K562 (cell line): ENCODE measurements around the gene VGLL4. TPM values are rescaled to one million over a fixed set of nuclear protein-coding genes. Genes with fewer than 3 reads are reported as not detected.

ENCODE experiments used
- ATAC-seq: fragments of 200-7000 bp; cut with Tn5 transposase; 3 replicates; pipeline ENCODE4 v1.9.1; 2020; ENCODE audit warnings: moderate library complexity
- BruUV-seq: library from RNA; stranded (reverse); fragments of 400-500 nt; replicated peaks from 2 replicates; lab custom pipeline; 2021; lab: Mats Ljungman, UMichigan
- CTCF ChIA-PET: fragments of 300-600 bp; formaldehyde crosslinking; extraction: SDS; loops from one replicate; lab custom pipeline; 2021; ENCODE audit warnings: low intra/inter-chr PET ratio; lab: Yijun Ruan, JAX
- POLR2A ChIA-PET: fragments of 300-600, 350-650 bp; sonication (Branson Sonifier 250); formaldehyde crosslinking; extraction: SDS; loops from one replicate; lab custom pipeline; 2021; ENCODE audit warnings: antibody characterized with exemption, inconsistent platforms; lab: Yijun Ruan, JAX
- DNase-seq, 4 experiments: peaks; one replicate each; pipeline versions ENCODE4 v3.0.0 to v3.0.0-alpha.2; 2011 to 2018; ENCODE audit warnings: low spot score in 3 of 4, mixed read lengths in 3 of 4; ENCODE audit errors: extremely low read depth in 1 of 4
- FAIRE-seq: peaks from 2 replicates; lab custom pipeline; 2011; peaks lifted over from hg19 to GRCh38; lab: Jason Lieb, UNC
- H2AFZ ChIP-seq: 2 replicates; pipeline ENCODE4 v1.6.0; 2011; ENCODE audit warnings: low read depth, low read length, control low read depth, inconsistent platforms
- H3K27ac ChIP-seq: fragments of 200-600 bp; 3 replicates; pipeline ENCODE4 v1.8.0; 2011; ENCODE audit warnings: low read depth, mild to moderate bottlenecking, control low read depth, inconsistent platforms, low read length, moderate library complexity, mixed read lengths; ENCODE audit errors: extremely low read depth
- H3K27me3 ChIP-seq, 2 experiments: fragments of 300-600 bp in 1 of 2; 2 replicates in 1 of 2; 3 replicates in 1 of 2; pipeline versions ENCODE4 v1.6.0 to v1.8.0; 2011; ENCODE audit warnings: inconsistent platforms in 2 of 2, low read length in 2 of 2, mild to moderate bottlenecking in 1 of 2, mixed read lengths in 1 of 2, moderate library complexity in 1 of 2; ENCODE audit not compliant: control insufficient read depth in 2 of 2, insufficient read depth in 2 of 2
- H3K36me3 ChIP-seq: fragments of 300-600 bp; 3 replicates; pipeline ENCODE4 v1.8.0; 2011; ENCODE audit warnings: mild to moderate bottlenecking, low read length, inconsistent platforms; ENCODE audit not compliant: control insufficient read depth, insufficient read depth
- H3K4me1 ChIP-seq, 2 experiments: fragments of 200-600 bp in 1 of 2; replicated peaks in 1 of 2; 2 replicates in 1 of 2; 3 replicates in 1 of 2; pipeline versions ENCODE4 v1.5.1 to v1.8.0; 2011; ENCODE audit warnings: inconsistent platforms in 2 of 2, low read length in 2 of 2, mild to moderate bottlenecking in 1 of 2, mixed read lengths in 1 of 2, moderate library complexity in 1 of 2; ENCODE audit not compliant: control insufficient read depth in 2 of 2, insufficient read depth in 2 of 2
- H3K4me2 ChIP-seq: 2 replicates; pipeline ENCODE4 v1.6.1; 2011; ENCODE audit warnings: low read length, control low read depth, inconsistent platforms, mixed read lengths; ENCODE audit not compliant: insufficient read depth
- H3K4me3 ChIP-seq: fragments of 200-600 bp; sonication (generic), shearing (Covaris generic); 2 replicates; pipeline ENCODE4 v1.5.1; 2016; ENCODE audit warnings: control low read depth, inconsistent platforms
- H3K79me2 ChIP-seq: fragments of 200-600 bp; 3 replicates; pipeline ENCODE4 v1.8.0; 2011; ENCODE audit warnings: low read length, inconsistent platforms; ENCODE audit not compliant: control insufficient read depth, insufficient read depth
- H3K9ac ChIP-seq, 2 experiments: 2 replicates each; pipeline versions ENCODE4 v1.6.0 to v1.6.1; 2011; ENCODE audit warnings: low read depth in 2 of 2, low read length in 2 of 2, control low read depth in 1 of 2, inconsistent platforms in 1 of 2, mild to moderate bottlenecking in 1 of 2, mixed read lengths in 1 of 2; ENCODE audit not compliant: insufficient read depth in 1 of 2
- H3K9me1 ChIP-seq: one replicate; pipeline ENCODE4 v1.6.0; 2011; ENCODE audit warnings: inconsistent platforms, mild to moderate bottlenecking, low read length, moderate library complexity; ENCODE audit not compliant: control insufficient read depth, insufficient read depth
- H3K9me3 ChIP-seq: replicated peaks from 2 replicates; pipeline ENCODE4 v1.5.1; 2011; ENCODE audit warnings: low read depth, low read length, inconsistent platforms; ENCODE audit not compliant: control insufficient read depth, insufficient read depth
- H4K20me1 ChIP-seq: replicated peaks from 2 replicates; pipeline ENCODE4 v1.6.1; 2011; ENCODE audit warnings: low read length, inconsistent platforms, mixed read lengths; ENCODE audit not compliant: control insufficient read depth, insufficient read depth
- BMI1 ChIP-seq: fragments of 150-350 bp; IDR thresholded peaks from 2 replicates; pipeline ENCODE4 v1.6.1; 2014; ENCODE audit warnings: low read length
- CLOCK ChIP-seq: fragments of 250-450 bp; sonication (Bioruptor Pico); IDR thresholded peaks from 2 replicates; pipeline ENCODE4 v1.4.0; 2020; ENCODE audit warnings: mild to moderate bottlenecking, moderate library complexity, borderline replicate concordance
- ETS1 ChIP-seq: conservative IDR thresholded peaks from 2 replicates; pipeline ENCODE4 v1.6.1; 2011; ENCODE audit warnings: low read depth, mild to moderate bottlenecking, low read length; ENCODE audit not compliant: control insufficient read depth
- MEF2D ChIP-seq: conservative IDR thresholded peaks from 2 replicates; pipeline ENCODE4 v1.6.1; 2016; ENCODE audit warnings: low read depth, missing genetic modification characterization, missing compliant biosample characterization
- ZC3H11A ChIP-seq: IDR thresholded peaks from 2 replicates; pipeline ENCODE4 v1.6.1; 2012; ENCODE audit warnings: low read depth, low read length, improper control_type of control experiment
- ZNF165 ChIP-seq: fragments of 250-450 bp; sonication (Bioruptor Pico); IDR thresholded peaks from 2 replicates; pipeline ENCODE4 v1.4.0; 2020; ENCODE audit warnings: borderline replicate concordance
- ZNF57 ChIP-seq: fragments of 450-650 bp; formaldehyde crosslinking; IDR thresholded peaks from 2 replicates; pipeline ENCODE4 v1.4.0; 2020; ENCODE audit warnings: mild to moderate bottlenecking, moderate library complexity
- WGBS: fragments of 100-300 bp; shearing (Covaris generic); methylation state at CpG from one replicate; pipeline ENCODE4 v1.1.6; 2016; ENCODE audit warnings: low coverage, mixed read lengths; ENCODE audit not compliant: insufficient coverage; ENCODE audit errors: missing lambda C conversion rate; 5-methylcytosine and 5-hydroxymethylcytosine counted together
- in situ Hi-C: fragments of 300-500 bp; cut with MboI; formaldehyde crosslinking; loops from 4 replicates; pipeline ENCODE4 v1.15.0; 2018; ENCODE audit warnings: inconsistent platforms, mixed read lengths
- intact Hi-C: fragments of 100-400 bp; cut with micrococcal nuclease; formaldehyde crosslinking; loops from 2 replicates; pipeline ENCODE4 v1.14.2; 2022
- polyA plus RNA-seq, 8 experiments: library from polyadenylated mRNA; depleted of rRNA in 4 of 8; stranded (reverse) in 5 of 8; unstranded in 3 of 8; fragments of >200 nt; fragmentation: Nextera tagmentation in 2 of 8; fragmentation: Illumina TruSeq in 1 of 8; extraction: Ambion mirVana in 2 of 8; extraction: Trizol in 1 of 8; gene quantifications; 2 replicates each; pipeline versions ENCODE4 v1.2.1 to v1.2.3, GENCODE V29; 2011 to 2014; ENCODE audit warnings: inconsistent platforms in 1 of 8, missing spikeins in 1 of 8
- total RNA-seq, 7 experiments: library from RNA; depleted of rRNA in 6 of 7; stranded (reverse); fragments of >200 nt in 6 of 7; fragmentation: Illumina TruSeq in 2 of 7; extraction: Trizol in 2 of 7; gene quantifications; 2 replicates each; pipeline versions ENCODE4 v1.2.1 to v1.2.3, GENCODE V29; 2011 to 2021; ENCODE audit warnings: low replicate concordance in 1 of 7

Gene VGLL4
- total and polyA plus RNA-seq, 9 of the 15 experiments (the other 6 are each of a cell fraction or from before 2014, with no cell fraction given): 0.27 to 10.9 (median 8.6) TPM

GRCh38 chr3:11640009-11640673, 3.6 kb downstream of the VGLL4 start:
- Histone ChIP-seq H4K20me1 (peaks cover 7% of the 10 kb centered on the region; the same call in 1 of the 2 replicates), H3K36me3 (no peaks in the 10 kb centered on the region), H3K9ac (no peak overlapping the region), H3K4me3 (no peak overlapping the region), H3K9me1 (no peaks in the 10 kb centered on the region), H3K27me3 (no peaks in the 10 kb centered on the region), H3K9me3 (no peaks in the 10 kb centered on the region), H3K27ac (no peak overlapping the region), H2AFZ (no peak overlapping the region), H3K4me1 (peaks cover 15 to 19% of the 10 kb centered on the region in 2 experiments), H3K79me2 (peaks cover 73% of the 10 kb centered on the region), H3K4me2 (no peak overlapping the region)
- WGBS: 69% methylated on average over 9 of the region's 9 CpGs
- BruUV-seq: no TSS peak
- intact Hi-C loops: loop anchor here (5.0 kb wide), 2 partner anchors 33 to 53 kb away; no protein-coding TSS in a partner anchor
- FAIRE-seq (no peak), ATAC-seq (no peak), DNase-seq (no peak)
- ChIA-PET CTCF (no interaction called here), POLR2A (no interaction called here)
- no peak for TF ChIP-seq BMI1
- TF ChIP-seq ZNF165: no peak
- TF ChIP-seq CLOCK (CRISPR knock-in tag): no peak
- TF ChIP-seq ZC3H11A: no peak
- no peak for TF ChIP-seq ZNF57 (CRISPR knock-in tag)
- no peak for TF ChIP-seq ETS1
- no peak for TF ChIP-seq MEF2D (tag)
- in situ Hi-C loops: no loop called here
